HUES64 (cell line): ENCODE data around the gene SMDT1.

ENCODE experiments used
- H3K27ac ChIP-seq: 2 replicates; pipeline ENCODE4 v1.7.0; 2013; ENCODE audit warnings: low read depth, low read length, inconsistent platforms
- H3K27me3 ChIP-seq: 2 replicates; pipeline ENCODE4 v1.6.1; 2013; ENCODE audit warnings: mild to moderate bottlenecking, low read length; ENCODE audit not compliant: insufficient read depth
- H3K36me3 ChIP-seq: 2 replicates; pipeline ENCODE4 v1.6.1; 2013; ENCODE audit warnings: mild to moderate bottlenecking, low read length; ENCODE audit not compliant: insufficient read depth
- H3K4me1 ChIP-seq: 2 replicates; pipeline ENCODE4 v1.6.1; 2013; ENCODE audit warnings: mild to moderate bottlenecking, low read length, moderate library complexity; ENCODE audit not compliant: insufficient read depth
- H3K4me3 ChIP-seq: 2 replicates; pipeline ENCODE4 v1.5.1; 2013; ENCODE audit warnings: mild to moderate bottlenecking, low read length, moderate library complexity
- H3K9ac ChIP-seq: 2 replicates; pipeline ENCODE4 v1.6.1; 2013; ENCODE audit warnings: mild to moderate bottlenecking, low read depth, low read length
- H3K9me3 ChIP-seq: 2 replicates; pipeline ENCODE4 v1.6.1; 2013; ENCODE audit warnings: low read depth, low read length; ENCODE audit not compliant: insufficient read depth
- WGBS: fragments of 150-250, 120-280 bp; methylation state at CpG from one replicate; pipeline ENCODE4 v1.1.7; 2013; ENCODE audit warnings: missing lambda C conversion rate; 5-methylcytosine and 5-hydroxymethylcytosine counted together

Gene SMDT1

DNA sequence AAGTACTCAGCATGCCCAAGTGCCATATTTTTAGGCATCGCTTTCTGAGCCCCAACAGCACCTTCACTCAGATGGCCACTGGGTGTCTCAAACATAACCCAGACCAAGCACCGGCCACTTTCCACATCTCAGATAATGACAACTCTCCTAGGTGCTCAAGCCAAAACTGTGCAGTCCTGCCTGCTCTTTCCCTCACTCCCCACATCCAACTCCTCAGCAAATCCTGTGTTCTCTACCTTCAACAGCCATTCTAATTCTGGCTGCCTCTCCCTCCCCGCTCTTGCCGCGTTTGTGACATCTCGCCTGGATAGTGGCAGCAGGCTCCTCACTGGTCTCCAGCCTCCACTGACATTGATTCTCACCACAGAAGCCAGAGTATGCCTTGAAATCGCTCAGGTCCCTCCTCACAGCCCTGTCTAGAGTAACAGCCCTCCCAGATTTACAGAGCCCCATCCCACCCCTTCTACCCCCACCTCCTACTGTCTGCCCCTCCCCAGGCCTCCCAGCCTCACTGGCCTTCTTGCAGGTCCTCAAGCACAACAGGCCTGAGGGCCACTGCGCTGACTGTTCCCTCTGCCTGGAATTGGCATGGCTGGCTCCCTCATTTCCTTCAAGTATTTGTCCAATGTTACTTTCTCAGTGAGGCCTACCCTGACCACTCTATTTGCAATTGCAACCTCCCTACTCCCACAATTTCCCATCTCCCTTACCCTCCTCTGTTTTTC, 6.7 kb upstream of the SMDT1 start:
- peaks cover 20% of the 10 kb centered on the region for H3K4me1 ChIP-seq
- 75% methylated on average over 8 of the region's 8 CpGs for WGBS
- peaks cover 17% of the 10 kb centered on the region for H3K27me3 ChIP-seq
- 0 out of 2 replicates have a peak overlapping the region, but pooled peaks have one; percentile 91 for H3K9ac ChIP-seq
- H3K9me3 ChIP-seq, result no peaks in the 10 kb centered on the region
- no peak overlapping the region for H3K27ac ChIP-seq
- H3K36me3 ChIP-seq, result no peaks in the 10 kb centered on the region
- no peak overlapping the region for H3K4me3 ChIP-seq

DNA sequence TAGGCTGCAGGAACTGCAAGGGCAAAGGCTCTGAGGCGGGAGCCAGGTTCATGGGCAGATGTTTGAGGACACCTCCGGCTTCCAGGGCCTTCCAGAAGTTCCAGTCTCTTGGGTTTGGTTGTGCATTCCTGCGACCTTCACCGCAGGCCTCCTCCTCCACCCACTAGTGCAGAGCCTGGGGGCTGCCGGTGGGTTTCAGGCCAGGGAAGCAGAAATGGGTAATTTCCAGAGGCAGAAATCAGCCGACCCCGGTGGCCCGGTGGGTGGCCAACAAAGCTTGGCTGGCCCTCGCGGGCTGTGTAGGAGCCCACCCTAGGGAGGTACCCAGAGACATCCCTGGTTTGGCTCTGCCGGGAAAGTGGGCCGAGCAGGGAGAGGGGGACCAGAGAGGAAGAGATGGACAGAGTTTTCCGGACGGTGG, 5.9 kb upstream of the SMDT1 start:
- Histone ChIP-seq H3K4me3 (peak overlapping the region; percentile 59), H3K27ac (no peak overlapping the region), H3K9ac (peak overlapping the region; percentile 91)

DNA sequence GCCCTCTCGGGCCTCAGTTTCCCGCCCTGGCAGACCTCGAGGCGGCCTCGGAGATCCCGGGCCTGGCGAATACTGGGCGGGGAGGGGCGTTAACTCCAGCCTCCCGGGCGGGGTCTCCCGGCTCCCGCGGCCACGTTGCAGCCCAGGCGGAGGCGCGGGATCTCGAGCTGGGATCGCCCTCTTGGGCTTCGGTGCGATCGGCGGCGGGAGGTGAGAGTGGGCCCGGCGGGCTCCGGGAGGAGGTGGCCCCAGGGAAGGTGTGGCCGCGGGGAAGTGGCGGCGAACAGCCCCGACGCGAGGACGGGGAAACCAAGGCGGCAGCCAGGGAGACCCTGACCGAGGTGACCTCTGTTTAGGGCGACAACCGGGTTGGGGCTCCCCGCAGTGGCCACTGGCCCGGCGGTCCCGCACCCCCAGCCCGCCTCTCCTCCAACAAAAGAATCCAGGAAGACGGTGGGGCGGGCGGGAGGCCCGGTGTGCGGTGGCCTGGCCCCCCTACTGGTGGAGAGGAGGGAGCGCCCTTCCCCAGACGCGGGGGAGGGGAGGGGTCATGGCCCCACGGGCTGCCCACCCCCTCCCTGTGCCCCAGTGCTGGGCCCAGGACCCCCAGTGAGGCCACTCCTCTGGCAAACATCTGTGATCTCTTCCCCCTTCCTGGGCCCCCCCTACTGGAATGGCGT, 5.2 kb upstream of the SMDT1 start, which contains the start of gene PHETA2:
Gene PHETA2 (plus strand): TSS at position 117 of the 680 bp plus-strand sequence. CDS start 3,046 bp downstream, outside the sequence.
- 5% methylated on average over 55 of the region's 55 CpGs for WGBS
- Histone ChIP-seq H3K4me3 (peak within 1 kb of the TSS; percentile 59), H3K36me3 (peaks cover 4% of the 10 kb centered on the region; the same call in 1 of the 2 replicates), H3K9me3 (no peaks in the 10 kb centered on the region), H3K27me3 (peaks cover 17% of the 10 kb centered on the region), H3K4me1 (peaks cover 20% of the 10 kb centered on the region), H3K9ac (peak within 1 kb of the TSS; percentile 91), H3K27ac (no peak within 1 kb of the TSS)

More for the DNA sequence above, 5.9 kb upstream of the SMDT1 start:
- 77% methylated on average over 14 of the region's 14 CpGs for WGBS
- no peaks in the 10 kb centered on the region for H3K9me3 ChIP-seq
- peaks cover 20% of the 10 kb centered on the region for H3K4me1 ChIP-seq
- H3K27me3 ChIP-seq, result peaks cover 17% of the 10 kb centered on the region
- peaks cover 4% of the 10 kb centered on the region; the same call in 1 of the 2 replicates for H3K36me3 ChIP-seq

DNA sequence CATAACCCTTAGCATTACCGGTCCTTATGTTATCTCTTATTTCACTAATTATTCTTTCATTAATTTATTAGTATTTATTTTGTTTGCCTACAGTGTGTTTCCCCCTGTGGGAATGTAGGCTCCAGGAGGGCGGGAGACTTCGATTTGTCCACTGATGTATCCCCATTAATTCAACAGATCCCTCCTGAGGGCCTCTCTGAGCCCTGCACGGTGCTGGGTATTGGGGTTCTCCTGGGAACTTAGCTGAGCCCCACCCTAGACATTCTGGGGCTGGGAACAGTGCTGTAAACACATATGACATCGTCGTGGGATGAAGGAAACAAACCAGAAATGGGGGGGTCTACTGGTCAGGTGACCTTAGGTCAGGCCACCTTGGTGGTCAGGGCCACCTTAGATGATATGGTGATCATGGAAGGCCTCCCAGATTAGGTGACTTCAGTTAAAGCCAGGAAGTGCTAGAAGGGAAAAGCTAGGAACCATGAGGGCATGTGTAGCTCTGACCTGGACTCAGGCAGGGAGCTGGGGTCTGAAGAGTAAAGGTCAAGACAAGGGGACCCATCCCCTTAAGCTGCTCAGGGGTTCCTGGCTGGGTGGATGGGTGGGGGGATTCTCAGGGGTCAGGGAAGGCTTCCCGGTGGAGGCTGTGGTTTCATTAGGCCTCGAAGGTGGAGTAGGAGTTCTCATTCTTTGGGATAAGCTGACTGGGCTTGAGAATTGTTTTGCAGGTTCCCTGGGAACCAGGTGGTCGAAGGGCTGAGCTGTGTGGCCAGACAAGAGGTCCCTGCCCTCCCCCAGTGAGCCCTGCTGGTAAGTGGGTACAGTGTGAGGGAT, 4.4 kb upstream of the SMDT1 start:
- Histone ChIP-seq H3K4me3 (peak overlapping the region; percentile 59), H3K27me3 (peaks cover 17% of the 10 kb centered on the region), H3K9me3 (no peaks in the 10 kb centered on the region), H3K27ac (no peak overlapping the region), H3K4me1 (peaks cover 15% of the 10 kb centered on the region), H3K36me3 (peaks cover 4% of the 10 kb centered on the region; the same call in 1 of the 2 replicates), H3K9ac (peak overlapping the region; percentile 91)
- WGBS, result 96% methylated on average over 8 of the region's 9 CpGs

DNA sequence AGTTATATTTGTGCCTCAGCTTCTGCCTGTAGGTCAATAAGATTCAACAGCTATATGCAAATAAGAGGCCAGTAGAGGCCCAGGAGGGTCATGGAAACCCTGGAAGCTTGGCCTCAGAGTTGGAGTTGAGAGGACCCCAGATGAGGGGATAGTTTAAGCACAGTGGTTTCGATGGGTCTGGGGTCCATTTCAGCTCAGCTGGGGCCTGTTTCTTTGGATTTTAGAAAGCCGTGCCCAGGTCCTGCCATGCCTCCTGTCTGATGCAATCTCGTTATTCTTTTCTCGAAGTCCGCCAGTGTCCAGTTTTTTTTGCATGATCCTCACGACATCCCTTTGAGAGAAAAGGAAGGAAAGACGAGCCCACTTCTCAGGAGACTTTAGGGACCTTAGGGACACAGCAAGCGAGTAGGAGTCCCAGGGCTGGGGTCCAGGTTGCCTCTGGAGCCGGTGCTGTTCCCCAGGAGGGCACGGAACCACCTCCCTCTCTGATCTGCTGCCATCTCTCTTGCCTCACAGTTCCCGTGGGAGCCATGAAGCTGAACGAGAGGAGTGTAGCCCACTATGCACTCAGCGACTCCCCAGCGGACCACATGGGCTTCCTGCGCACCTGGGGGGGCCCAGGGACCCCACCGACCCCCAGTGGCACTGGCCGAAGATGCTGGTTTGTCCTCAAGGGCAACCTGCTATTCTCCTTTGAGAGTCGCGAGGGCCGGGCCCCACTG, 2.6 kb upstream of the SMDT1 start:
- Histone ChIP-seq H3K9me3 (no peaks in the 10 kb centered on the region), H3K36me3 (peaks cover 8% of the 10 kb centered on the region), H3K27me3 (peaks cover 14% of the 10 kb centered on the region), H3K4me1 (peaks cover 20% of the 10 kb centered on the region), H3K27ac (no peak overlapping the region), H3K4me3 (no peak overlapping the region), H3K9ac (no peak overlapping the region)
- 94% methylated on average over 20 of the region's 20 CpGs for WGBS

DNA sequence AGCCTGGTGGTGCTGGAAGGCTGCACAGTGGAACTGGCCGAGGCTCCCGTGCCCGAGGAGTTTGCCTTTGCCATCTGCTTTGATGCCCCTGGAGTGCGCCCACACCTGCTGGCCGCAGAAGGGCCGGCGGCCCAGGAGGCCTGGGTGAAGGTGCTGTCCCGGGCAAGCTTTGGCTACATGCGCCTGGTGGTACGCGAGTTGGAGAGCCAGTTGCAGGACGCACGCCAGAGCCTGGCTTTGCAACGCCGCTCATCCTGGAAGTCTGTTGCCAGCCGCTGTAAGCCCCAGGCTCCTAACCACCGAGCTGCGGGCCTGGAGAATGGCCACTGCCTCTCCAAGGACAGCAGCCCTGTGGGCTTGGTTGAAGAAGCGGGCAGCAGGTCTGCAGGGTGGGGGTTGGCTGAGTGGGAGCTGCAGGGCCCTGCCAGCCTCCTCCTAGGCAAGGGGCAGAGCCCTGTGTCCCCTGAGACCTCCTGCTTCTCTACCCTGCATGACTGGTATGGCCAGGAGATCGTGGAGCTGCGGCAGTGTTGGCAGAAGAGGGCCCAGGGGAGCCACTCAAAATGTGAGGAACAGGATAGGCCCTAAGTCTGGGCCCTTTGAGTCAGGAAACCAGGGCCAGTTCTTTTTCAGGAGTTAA, 1.9 kb upstream of the SMDT1 start:
- Histone ChIP-seq H3K9me3 (no peaks in the 10 kb centered on the region), H3K4me1 (peaks cover 20% of the 10 kb centered on the region), H3K9ac (no peak overlapping the region), H3K4me3 (no peak overlapping the region), H3K27ac (no peak overlapping the region), H3K27me3 (peaks cover 14% of the 10 kb centered on the region), H3K36me3 (peaks cover 12% of the 10 kb centered on the region)
- WGBS, result 93% methylated on average over 21 of the region's 21 CpGs

DNA sequence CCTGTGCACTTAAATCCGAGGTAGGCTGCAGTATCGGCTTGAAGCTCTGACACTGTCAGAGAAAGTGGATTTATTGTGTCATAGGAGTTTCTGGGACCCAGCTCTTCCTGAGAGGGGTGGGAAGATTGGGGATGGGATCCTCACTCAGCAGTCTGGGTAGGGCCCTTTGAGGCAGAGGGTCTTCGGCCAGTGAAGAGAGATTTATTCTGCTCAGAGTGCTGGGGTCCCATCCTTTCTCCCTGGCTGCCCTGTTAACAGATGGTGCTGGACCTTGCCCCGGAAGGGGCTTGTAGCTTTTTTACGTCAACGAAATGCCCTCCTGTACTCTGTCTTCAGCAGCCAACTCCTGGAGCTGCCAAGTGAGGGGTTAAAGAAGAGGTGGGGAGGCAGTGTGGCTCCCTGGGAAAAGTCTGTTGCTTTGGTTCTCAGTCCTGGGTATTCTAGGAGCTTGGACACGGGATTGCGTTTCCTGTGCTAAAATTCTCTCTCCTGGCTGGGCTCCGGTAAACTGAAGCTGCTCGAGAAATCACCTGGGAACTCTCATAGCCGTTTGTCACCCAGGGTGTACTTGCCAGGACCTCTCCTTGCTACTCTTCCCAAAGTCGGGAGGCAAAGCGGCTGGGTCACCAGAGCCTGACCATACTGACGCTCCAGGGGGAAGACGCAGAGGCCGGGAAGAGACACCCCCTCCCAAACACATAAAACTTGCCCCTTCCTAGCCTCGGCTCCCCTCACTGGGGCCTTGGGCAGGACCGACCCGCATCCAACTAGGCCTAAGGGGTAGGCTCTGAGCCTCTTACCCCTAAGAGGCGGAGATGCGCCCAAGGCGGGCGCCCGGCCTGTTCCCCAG, 806 bp upstream of the SMDT1 start:
- Histone ChIP-seq H3K27me3 (peaks cover 6% of the 10 kb centered on the region), H3K9ac (peak overlapping the region; percentile 93), H3K4me3 (peak overlapping the region; percentile 84), H3K27ac (peak overlapping the region; percentile 89), H3K4me1 (peaks cover 14% of the 10 kb centered on the region; the same call in 1 of the 2 replicates), H3K36me3 (peaks cover 23% of the 10 kb centered on the region), H3K9me3 (no peaks in the 10 kb centered on the region)
- 72% methylated on average over 24 of the region's 24 CpGs for WGBS

DNA sequence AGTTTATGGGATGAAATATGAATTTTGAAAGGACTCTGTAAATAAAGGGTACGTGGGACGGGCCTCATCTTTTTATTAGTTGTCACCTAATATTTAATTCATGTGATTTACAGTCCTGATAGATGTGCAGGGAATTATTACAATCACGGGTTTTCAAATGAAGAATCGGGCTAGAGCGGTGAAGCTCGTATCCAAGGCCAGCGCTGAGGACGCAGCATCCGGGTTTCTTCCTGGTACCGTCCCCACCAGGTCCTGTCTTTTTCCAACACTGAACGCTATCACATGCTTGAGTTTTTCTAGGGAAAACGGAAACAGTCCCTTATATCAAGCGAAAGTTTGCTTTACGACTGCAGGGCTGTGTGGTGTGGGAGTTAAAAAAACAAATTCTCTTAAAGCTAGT, 787 bp downstream of the SMDT1 start:
- Histone ChIP-seq H3K27me3 (no peaks in the 10 kb centered on the region), H3K4me3 (peak overlapping the region; percentile 84), H3K9ac (peak overlapping the region; percentile 27; the same call in 1 of the 2 replicates), H3K9me3 (no peaks in the 10 kb centered on the region), H3K36me3 (peaks cover 33% of the 10 kb centered on the region), H3K27ac (no peak overlapping the region), H3K4me1 (peaks cover 6% of the 10 kb centered on the region; the same call in 1 of the 2 replicates)
- WGBS, result 17% methylated on average over 13 of the region's 14 CpGs

DNA sequence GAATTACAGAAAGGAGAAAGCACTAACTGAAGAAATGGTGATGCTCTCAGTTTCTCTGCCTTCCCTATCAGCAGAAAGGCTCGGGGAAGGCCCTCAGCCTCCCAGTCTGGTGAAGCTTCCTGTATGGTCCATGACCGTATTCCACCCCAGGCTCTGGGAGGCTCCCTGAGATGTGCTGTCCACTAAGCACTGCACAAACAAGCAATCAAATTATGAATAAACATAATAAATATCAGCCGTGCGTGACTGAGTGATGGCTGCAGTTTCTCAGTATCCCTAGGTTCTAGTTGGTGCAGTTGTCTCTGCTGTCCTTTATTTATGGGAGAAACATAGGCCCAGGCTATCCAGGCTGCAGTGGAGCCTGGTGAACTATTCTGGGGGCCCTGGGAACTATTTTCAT, 3.6 kb downstream of the SMDT1 start:
- Histone ChIP-seq H3K36me3 (peaks cover 50% of the 10 kb centered on the region), H3K9me3 (no peaks in the 10 kb centered on the region), H3K4me3 (no peak overlapping the region), H3K9ac (no peak overlapping the region), H3K4me1 (peaks cover 6% of the 10 kb centered on the region; the same call in 1 of the 2 replicates), H3K27me3 (no peaks in the 10 kb centered on the region), H3K27ac (no peak overlapping the region)
- WGBS, result 98% methylated on average over 4 of the region's 4 CpGs
